SK-MEL-5 (cell line): ENCODE data around the gene IQCH. TPM values are rescaled to one million over a fixed set of nuclear protein-coding genes. Genes with fewer than 3 reads are reported as not detected.

Source experiments
- DNase-seq: peaks from one replicate; pipeline ENCODE4 v3.0.0-alpha.2; 2016; ENCODE audit warnings: low read depth, low spot score
- in situ Hi-C: cut with HindIII; loops from 2 replicates; pipeline ENCODE4 v1.10.0; 2016; ENCODE audit warnings: low sequenced_read_pairs, high pct_unique_total_duplicates, low pct_unique_long_range_greater_than_20kb
- total RNA-seq: library from RNA; depleted of rRNA; stranded (reverse); fragments of >200 nt; shearing (Covaris generic); gene quantifications from 2 replicates; pipeline ENCODE4 v1.2.3, GENCODE V29; 2014

Gene IQCH
- total RNA-seq, 1 experiment from 2014 or later, result 4.6 TPM

- DNase-seq, result no peak
- in situ Hi-C loops, result no loop called here
Observed at GRCh38 chr15:67520321-67521028, 265.9 kb downstream of the IQCH start.

- peak; percentile 82 for DNase-seq
- in situ Hi-C loops, result no loop called here
Observed at GRCh38 chr15:67521029-67521782, 266.6 kb downstream of the IQCH start, which contains the start of gene C15orf61. Gene C15orf61, plus strand, starts transcription at chr15:67521131. Its CDS starts 118 bp downstream, at chr15:67521249.

- in situ Hi-C loops, result no loop called here
- DNase-seq, result peak; percentile 22
Observed at GRCh38 chr15:67521783-67522568, 267.4 kb downstream of the IQCH start.

GRCh38 chr15:67523330-67523729 is 268.7 kb downstream of the IQCH start:
- DNase-seq, result no peak
- in situ Hi-C loops, result no loop called here

GRCh38 chr15:67524235-67524634 is 269.6 kb downstream of the IQCH start:
- in situ Hi-C loops, result no loop called here
- DNase-seq, result no peak

GRCh38 chr15:67528513-67528912 is 273.9 kb downstream of the IQCH start:
- DNase-seq, result no peak
- in situ Hi-C loops, result no loop called here

GRCh38 chr15:67531379-67531914 is 276.9 kb downstream of the IQCH start:
- no peak for DNase-seq
- in situ Hi-C loops, result no loop called here

- in situ Hi-C loops, result no loop called here
- no peak for DNase-seq
Observed at GRCh38 chr15:67533873-67534272, 279.3 kb downstream of the IQCH start.

- in situ Hi-C loops, result no loop called here
- no peak for DNase-seq
Observed at GRCh38 chr15:67534360-67534759, 279.8 kb downstream of the IQCH start.

GRCh38 chr15:67537771-67538170 is 283.2 kb downstream of the IQCH start:
- DNase-seq, result no peak
- in situ Hi-C loops, result no loop called here

GRCh38 chr15:67542420-67543347 is 288.1 kb downstream of the IQCH start, which contains the start of gene MAP2K5:
Gene MAP2K5, plus strand, starts transcription at chr15:67542703. Its CDS starts 633 bp downstream, at chr15:67543336.
- peak; percentile 69 for DNase-seq
- in situ Hi-C loops, result no loop called here

GRCh38 chr15:67543348-67543718 is 288.7 kb downstream of the IQCH start:
- in situ Hi-C loops, result no loop called here
- no peak for DNase-seq

GRCh38 chr15:67544475-67544874 is 289.9 kb downstream of the IQCH start:
- in situ Hi-C loops, result no loop called here
- DNase-seq, result no peak

- no peak for DNase-seq
- in situ Hi-C loops, result no loop called here
Observed at GRCh38 chr15:67545864-67546263, 291.3 kb downstream of the IQCH start.

- in situ Hi-C loops, result no loop called here
- no peak for DNase-seq
Observed at GRCh38 chr15:67547064-67547463, 292.5 kb downstream of the IQCH start.

GRCh38 chr15:67547836-67548235 is 293.2 kb downstream of the IQCH start:
- DNase-seq, result peak; percentile 69
- in situ Hi-C loops, result no loop called here

- DNase-seq, result no peak
- in situ Hi-C loops, result no loop called here
Observed at GRCh38 chr15:67548236-67548852, 293.8 kb downstream of the IQCH start.
